Measurements from ENCODE around the gene API5. TPM values are rescaled to one million over a fixed set of nuclear protein-coding genes. Genes with fewer than 3 reads are reported as not detected.

The API5 gene
- total and polyA plus RNA-seq, 10 of the 15 experiments (the other 5 are each of a cell fraction or from before 2014, with no cell fraction given), result 52.0 to 193 (median 106) TPM

DNA sequence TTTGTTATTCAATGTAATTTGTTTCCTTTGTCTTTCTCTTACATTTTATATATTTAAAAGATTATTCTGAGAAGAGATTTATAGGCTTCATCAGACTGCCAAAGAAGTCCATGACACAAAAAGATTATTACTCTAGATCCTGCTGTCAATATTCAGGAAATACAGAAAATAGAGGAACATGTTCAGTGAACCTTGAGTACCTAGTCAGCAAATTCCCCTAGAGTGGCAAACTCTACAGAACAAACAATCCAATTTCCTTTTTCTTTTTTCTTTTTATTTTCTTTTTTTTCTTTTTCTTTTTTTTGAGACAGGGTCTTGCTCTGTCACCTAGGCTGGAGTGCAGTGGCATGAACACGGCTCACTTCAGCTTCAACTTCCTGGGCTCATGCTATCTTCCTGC is 70.8 kb downstream of the API5 start:
- no peak overlapping the region for H3K27ac ChIP-seq (ENCODE audit: control insufficient read depth, insufficient read depth)
- H3K79me2 ChIP-seq (ENCODE audit: control insufficient read depth, insufficient read depth, low read length), result no peaks in the 10 kb centered on the region; the same call in 1 of the 2 replicates
- ChIA-PET RAD21 (ENCODE audit: unreplicated experiment) (no interaction called here), CTCF (no interaction called here), SMC1A (ENCODE audit: uncharacterized antibody, unreplicated experiment) (no interaction called here), POLR2A (no interaction called here)
- in situ Hi-C loops (cut with MboI) (no loop called here), intact Hi-C loops (cut with micrococcal nuclease; ENCODE audit: unreplicated experiment) (no loop called here)
- TF ChIP-seq BCL3 (IDR thresholded peaks at IDR 0.05; ENCODE audit: borderline replicate concordance, insufficient read depth, low read depth, low read length, poor library complexity, severe bottlenecking) (no peak), E4F1 (IDR thresholded peaks at IDR 0.05; ENCODE audit: borderline replicate concordance, partially characterized antibody) (no peak), JUND (IDR thresholded peaks at IDR 0.05; ENCODE audit: low read depth, low read length) (no peak), RAD51 (IDR thresholded peaks at IDR 0.05) (no peak), TBL1XR1 (IDR thresholded peaks at IDR 0.05; ENCODE audit: low read depth, low read length) (no peak), EED (IDR thresholded peaks at IDR 0.05; ENCODE audit: low read depth) (no peak), MYB (IDR thresholded peaks at IDR 0.05; ENCODE audit: borderline replicate concordance, low read depth, low read length) (no peak), YBX1 (IDR thresholded peaks at IDR 0.05) (no peak), MEF2A (IDR thresholded peaks at IDR 0.05; ENCODE audit: insufficient read depth, low read depth, low read length) (no peak), HDAC2 (IDR thresholded peaks at IDR 0.05) (no peak), NRF1 (conservative IDR thresholded peaks at IDR 0.05; ENCODE audit: low read depth, low read length) (no peak), CEBPB (IDR thresholded peaks at IDR 0.05; ENCODE audit: borderline replicate concordance in 1 of 2, low read depth in 2 of 2, low read length in 2 of 2) (no peak)
- TF ChIP-seq, protein P1, sequence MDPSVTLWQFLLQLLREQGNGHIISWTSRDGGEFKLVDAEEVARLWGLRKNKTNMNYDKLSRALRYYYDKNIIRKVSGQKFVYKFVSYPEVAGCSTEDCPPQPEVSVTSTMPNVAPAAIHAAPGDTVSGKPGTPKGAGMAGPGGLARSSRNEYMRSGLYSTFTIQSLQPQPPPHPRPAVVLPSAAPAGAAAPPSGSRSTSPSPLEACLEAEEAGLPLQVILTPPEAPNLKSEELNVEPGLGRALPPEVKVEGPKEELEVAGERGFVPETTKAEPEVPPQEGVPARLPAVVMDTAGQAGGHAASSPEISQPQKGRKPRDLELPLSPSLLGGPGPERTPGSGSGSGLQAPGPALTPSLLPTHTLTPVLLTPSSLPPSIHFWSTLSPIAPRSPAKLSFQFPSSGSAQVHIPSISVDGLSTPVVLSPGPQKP (IDR thresholded peaks at IDR 0.05; ENCODE audit: low read depth, low read length), result no peak
- TF ChIP-seq, protein P2, sequence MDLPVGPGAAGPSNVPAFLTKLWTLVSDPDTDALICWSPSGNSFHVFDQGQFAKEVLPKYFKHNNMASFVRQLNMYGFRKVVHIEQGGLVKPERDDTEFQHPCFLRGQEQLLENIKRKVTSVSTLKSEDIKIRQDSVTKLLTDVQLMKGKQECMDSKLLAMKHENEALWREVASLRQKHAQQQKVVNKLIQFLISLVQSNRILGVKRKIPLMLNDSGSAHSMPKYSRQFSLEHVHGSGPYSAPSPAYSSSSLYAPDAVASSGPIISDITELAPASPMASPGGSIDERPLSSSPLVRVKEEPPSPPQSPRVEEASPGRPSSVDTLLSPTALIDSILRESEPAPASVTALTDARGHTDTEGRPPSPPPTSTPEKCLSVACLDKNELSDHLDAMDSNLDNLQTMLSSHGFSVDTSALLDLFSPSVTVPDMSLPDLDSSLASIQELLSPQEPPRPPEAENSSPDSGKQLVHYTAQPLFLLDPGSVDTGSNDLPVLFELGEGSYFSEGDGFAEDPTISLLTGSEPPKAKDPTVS (IDR thresholded peaks at IDR 0.05; ENCODE audit: low read depth, low read length), result no peak
- no peak overlapping the region for H3K9ac ChIP-seq (ENCODE audit: control insufficient read depth, insufficient read depth, low read length)
- BruUV-seq (replicated peaks), result no TSS peak
- H4K20me1 ChIP-seq (ENCODE audit: control insufficient read depth, insufficient read depth), result no peaks in the 10 kb centered on the region
- no peaks in the 10 kb centered on the region for H3K4me1 ChIP-seq (ENCODE audit: control insufficient read depth, insufficient read depth, low read length)
- 100% methylated on average over 1 of the region's 1 CpG for WGBS (ENCODE audit: insufficient coverage, insufficient replicate concordance, low lambda C conversion rate, missing lambda C conversion rate)
- peaks cover 0 to 15% of the 10 kb centered on the region in 2 experiments; a peak in 3 of 4 replicates for H3K36me3 ChIP-seq (ENCODE audit: control insufficient read depth in 2 of 2, insufficient read depth in 2 of 2, low read length in 1 of 2)
- no peaks in the 10 kb centered on the region for H3K27me3 ChIP-seq (replicated peaks in 1 of 2; ENCODE audit: control insufficient read depth in 2 of 2, insufficient read depth in 2 of 2, low read length in 1 of 2)
- DNase-seq (ENCODE audit: low read depth, low spot score), result no peak
- no peak overlapping the region for H3K4me2 ChIP-seq (ENCODE audit: control insufficient read depth, insufficient read depth)
- H3K9me3 ChIP-seq (replicated peaks; ENCODE audit: control insufficient read depth, insufficient read depth, low read length), result no peaks in the 10 kb centered on the region
- H3K4me3 ChIP-seq, result no peak overlapping the region
- no peak for FAIRE-seq
- no peak for ATAC-seq
- H2AFZ ChIP-seq (ENCODE audit: control insufficient read depth, low read depth, low read length), result no peak overlapping the region
